Astrocyte (in vitro differentiated cells and primary cell): ENCODE measurements around the gene COL4A6. TPM values are rescaled to one million over a fixed set of nuclear protein-coding genes. Genes with fewer than 3 reads are reported as not detected.

Experiments
- DNase-seq: peaks from one replicate; pipeline ENCODE4 v3.0.0-alpha.2; 2010; ENCODE audit warnings: low read depth
- FAIRE-seq: peaks from 2 replicates; lab custom pipeline; 2011; peaks lifted over from hg19 to GRCh38; lab: Jason Lieb, UNC
- H2AFZ ChIP-seq: 2 replicates; pipeline ENCODE4 v1.6.0; 2012; ENCODE audit warnings: low read depth, low read length, inconsistent platforms
- H3K27ac ChIP-seq: 2 replicates; pipeline ENCODE4 v1.5.1; 2011; ENCODE audit warnings: low read depth, low read length, inconsistent platforms
- H3K27me3 ChIP-seq: 2 replicates; pipeline ENCODE4 v1.6.0; 2011; ENCODE audit warnings: low read length, inconsistent platforms; ENCODE audit not compliant: insufficient read depth
- H3K36me3 ChIP-seq: 2 replicates; pipeline ENCODE4 v1.5.1; 2011; ENCODE audit warnings: low read length, inconsistent platforms; ENCODE audit not compliant: insufficient read depth
- H3K4me1 ChIP-seq: 2 replicates; pipeline ENCODE4 v1.5.1; 2011; ENCODE audit warnings: low read length, inconsistent platforms; ENCODE audit not compliant: insufficient read depth
- H3K4me2 ChIP-seq: 2 replicates; pipeline ENCODE4 v1.6.0; 2012; ENCODE audit warnings: low read length, inconsistent platforms
- H3K4me3 ChIP-seq: 2 replicates; pipeline ENCODE4 v1.5.1; 2011; ENCODE audit warnings: low read depth, mild to moderate bottlenecking, low read length, inconsistent platforms; ENCODE audit not compliant: insufficient read depth
- H3K79me2 ChIP-seq: 2 replicates; pipeline ENCODE4 v1.6.0; 2012; ENCODE audit warnings: mild to moderate bottlenecking, low read length, inconsistent platforms; ENCODE audit not compliant: insufficient read depth
- H3K9ac ChIP-seq: 2 replicates; pipeline ENCODE4 v1.6.0; 2012; ENCODE audit warnings: mild to moderate bottlenecking, low read length, inconsistent platforms
- H3K9me3 ChIP-seq: 2 replicates; pipeline ENCODE4 v1.5.1; 2012; ENCODE audit warnings: low read depth, mild to moderate bottlenecking, low read length, inconsistent platforms; ENCODE audit not compliant: insufficient read depth
- H4K20me1 ChIP-seq: 2 replicates; pipeline ENCODE4 v1.6.0; 2012; ENCODE audit warnings: low read length, inconsistent platforms; ENCODE audit not compliant: insufficient read depth
- H3K27ac Mint-ChIP-seq: one replicate; pipeline ENCODE4 v1.8.0; 2021; ENCODE audit warnings: mild to moderate bottlenecking, mixed read lengths; ENCODE audit not compliant: unreplicated experiment
- H3K27me3 Mint-ChIP-seq: one replicate; pipeline ENCODE4 v1.8.0; 2021; ENCODE audit warnings: low read depth, mixed read lengths; ENCODE audit not compliant: unreplicated experiment
- H3K36me3 Mint-ChIP-seq: one replicate; pipeline ENCODE4 v1.8.0; 2021; ENCODE audit warnings: low read depth, mixed read lengths; ENCODE audit not compliant: unreplicated experiment
- H3K4me1 Mint-ChIP-seq: one replicate; pipeline ENCODE4 v1.8.0; 2021; ENCODE audit warnings: low read depth, mixed read lengths; ENCODE audit not compliant: unreplicated experiment
- H3K4me3 Mint-ChIP-seq: one replicate; pipeline ENCODE4 v1.8.0; 2021; ENCODE audit warnings: mild to moderate bottlenecking, moderate library complexity, mixed read lengths; ENCODE audit not compliant: unreplicated experiment
- H3K9me3 Mint-ChIP-seq: one replicate; pipeline ENCODE4 v1.8.0; 2021; ENCODE audit warnings: mild to moderate bottlenecking, mixed read lengths; ENCODE audit not compliant: unreplicated experiment
- CTCF ChIP-seq: IDR thresholded peaks from 2 replicates; pipeline ENCODE4 v1.5.1; 2011; ENCODE audit warnings: low read depth, mild to moderate bottlenecking, inconsistent platforms, low read length, moderate library complexity; ENCODE audit not compliant: insufficient read depth
- EZH2 ChIP-seq: IDR thresholded peaks from 2 replicates; pipeline ENCODE4 v1.6.1; 2012; ENCODE audit warnings: mild to moderate bottlenecking, low read length, inconsistent platforms; ENCODE audit not compliant: insufficient read depth
- total RNA-seq: library from RNA; stranded (reverse); gene quantifications from 2 replicates; pipeline ENCODE4 v1.2.1, GENCODE V29; 2021

Gene COL4A6
- total RNA-seq, 1 donor from 2014 or later = 8.1 TPM

- FAIRE-seq = no peak
- Histone ChIP-seq H4K20me1 (no peaks in the 10 kb centered on the region), H3K27me3 (no peaks in the 10 kb centered on the region), H3K9ac (peak overlapping the region; percentile 58), H3K27ac (no peak overlapping the region), H3K9me3 (no peaks in the 10 kb centered on the region), H3K4me2 (peak overlapping the region; percentile 89), H3K4me3 (peak overlapping the region; percentile 57), H3K79me2 (peaks cover 25% of the 10 kb centered on the region), H3K4me1 (peaks cover 12% of the 10 kb centered on the region), H3K36me3 (no peaks in the 10 kb centered on the region), H2AFZ (peak overlapping the region; percentile 82)
- peak overlapping the region; percentile 85 for H3K4me3 Mint-ChIP-seq
- H3K36me3 Mint-ChIP-seq = no peaks in the 10 kb centered on the region
- H3K4me1 Mint-ChIP-seq = peaks cover 5% of the 10 kb centered on the region
- TF ChIP-seq CTCF (no peak), EZH2 (no peak)
- DNase-seq = no peak
- no peaks in the 10 kb centered on the region for H3K27me3 Mint-ChIP-seq
- H3K27ac Mint-ChIP-seq = no peak overlapping the region
- H3K9me3 Mint-ChIP-seq = no peaks in the 10 kb centered on the region
These were observed 693 bp downstream of the COL4A6 start for GRCh38 chrX:108437349-108438109.

- H4K20me1 ChIP-seq = no peaks in the 10 kb centered on the region
- no peak for TF ChIP-seq EZH2
- no peak for TF ChIP-seq CTCF
- no peak overlapping the region for H2AFZ ChIP-seq
- no peak overlapping the region for H3K4me3 ChIP-seq
- Mint-ChIP-seq H3K27me3 (no peaks in the 10 kb centered on the region), H3K9me3 (no peaks in the 10 kb centered on the region), H3K4me3 (no peak overlapping the region), H3K36me3 (no peaks in the 10 kb centered on the region), H3K4me1 (peaks cover 5% of the 10 kb centered on the region), H3K27ac (no peak overlapping the region)
- H3K4me2 ChIP-seq = no peak overlapping the region
- H3K9ac ChIP-seq = no peak overlapping the region
- H3K4me1 ChIP-seq = peaks cover 12% of the 10 kb centered on the region
- no peaks in the 10 kb centered on the region for H3K36me3 ChIP-seq
- FAIRE-seq = no peak
- no peak overlapping the region for H3K27ac ChIP-seq
- H3K27me3 ChIP-seq = no peaks in the 10 kb centered on the region
- DNase-seq = no peak
- H3K79me2 ChIP-seq = peaks cover 2% of the 10 kb centered on the region
- H3K9me3 ChIP-seq = no peaks in the 10 kb centered on the region
These were observed 3.0 kb downstream of the COL4A6 start for GRCh38 chrX:108435261-108435660.

GRCh38 chrX:108426262-108426661, 12.0 kb downstream of the COL4A6 start:
- Histone ChIP-seq H3K4me1 (no peaks in the 10 kb centered on the region), H3K4me3 (no peak overlapping the region), H3K9me3 (no peaks in the 10 kb centered on the region), H3K27ac (no peak overlapping the region), H3K79me2 (no peaks in the 10 kb centered on the region), H3K27me3 (no peaks in the 10 kb centered on the region), H3K9ac (no peak overlapping the region), H2AFZ (no peak overlapping the region), H4K20me1 (no peaks in the 10 kb centered on the region), H3K4me2 (no peak overlapping the region), H3K36me3 (no peaks in the 10 kb centered on the region)
- H3K4me1 Mint-ChIP-seq = no peaks in the 10 kb centered on the region
- no peaks in the 10 kb centered on the region for H3K36me3 Mint-ChIP-seq
- no peak for DNase-seq
- H3K27me3 Mint-ChIP-seq = no peaks in the 10 kb centered on the region
- H3K27ac Mint-ChIP-seq = no peak overlapping the region
- H3K9me3 Mint-ChIP-seq = no peaks in the 10 kb centered on the region
- no peak for TF ChIP-seq CTCF
- H3K4me3 Mint-ChIP-seq = no peak overlapping the region
- no peak for FAIRE-seq
